22Rv1 (cell line): ENCODE results near the gene TANGO2.

Source experiments
- H3K27ac ChIP-seq: fragments of 450-650 bp; 2 replicates; pipeline ENCODE4 v1.5.1; 2017
- CTCF ChIP-seq: fragments of 450-650 bp; IDR thresholded peaks from 2 replicates; pipeline ENCODE4 v1.5.1; 2017; ENCODE audit warnings: mild to moderate bottlenecking
- ZFX ChIP-seq: fragments of 450-650 bp; IDR thresholded peaks from 2 replicates; pipeline ENCODE4 v1.6.1; 2017; ENCODE audit warnings: antibody characterized with exemption, borderline replicate concordance

TANGO2 gene

GRCh38 chr22:19998991-19999820 is 21.7 kb upstream of the TANGO2 start:
- TF ChIP-seq ZFX = no peak
- no peak overlapping the region for H3K27ac ChIP-seq

- TF ChIP-seq CTCF (no peak), ZFX (no peak)
- H3K27ac ChIP-seq = no peak overlapping the region
Observed at GRCh38 chr22:20000246-20001081, 20.4 kb upstream of the TANGO2 start.

DNA sequence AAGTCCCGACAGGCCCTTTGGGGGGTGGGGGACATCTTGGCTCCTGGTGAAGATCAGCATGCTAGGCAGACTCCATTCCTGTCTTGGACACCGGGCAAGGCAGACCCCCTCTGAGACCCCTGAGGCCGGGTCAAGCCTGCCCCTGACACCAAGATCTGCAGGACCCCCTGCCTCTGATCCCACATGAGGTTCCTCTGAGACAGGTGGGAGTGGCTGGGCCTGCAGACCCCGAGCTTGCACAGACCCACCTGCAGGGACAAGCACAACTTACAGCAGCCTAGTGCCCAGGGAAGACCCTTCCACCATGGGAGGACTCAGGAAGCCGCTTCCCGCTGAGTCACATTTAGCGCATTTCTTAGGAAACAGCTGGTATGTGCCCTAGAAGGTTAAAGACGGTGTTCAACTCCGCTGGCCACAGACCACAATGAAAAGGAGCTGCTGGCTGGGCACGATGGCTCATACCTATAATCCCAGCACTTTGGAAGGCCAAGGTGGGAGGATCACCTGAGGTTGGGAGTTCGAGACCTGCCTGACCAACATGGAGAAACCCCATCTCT is 19.8 kb upstream of the TANGO2 start:
- TF ChIP-seq CTCF (no peak), ZFX (no peak)
- H3K27ac ChIP-seq = no peak overlapping the region

- TF ChIP-seq ZFX (no peak), CTCF (no peak)
- H3K27ac ChIP-seq = no peak overlapping the region
Observed at GRCh38 chr22:20002128-20002527, 18.8 kb upstream of the TANGO2 start.

- TF ChIP-seq ZFX (no peak), CTCF (no peak)
- H3K27ac ChIP-seq = no peak overlapping the region
Observed at GRCh38 chr22:20002636-20003035, 18.3 kb upstream of the TANGO2 start.

DNA sequence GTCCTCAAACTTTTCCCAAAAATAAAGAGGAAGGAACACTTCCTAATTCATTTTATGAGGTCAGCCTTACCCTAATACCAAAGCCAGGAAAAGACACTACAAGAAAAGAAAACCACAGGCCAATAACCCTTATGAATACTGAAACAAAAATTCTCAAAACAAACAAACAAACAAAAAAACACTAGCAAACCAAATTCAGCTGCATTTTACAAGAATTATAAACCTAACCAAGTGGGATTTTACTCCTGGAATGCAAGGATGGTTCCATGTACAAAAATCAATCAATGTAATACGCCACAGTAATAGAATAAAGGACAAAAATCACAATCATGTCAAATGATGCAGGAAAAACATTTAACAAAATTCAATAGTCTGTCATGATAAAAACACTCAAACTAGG is 17.6 kb upstream of the TANGO2 start:
- no peak for TF ChIP-seq CTCF
- TF ChIP-seq ZFX = no peak
- no peak overlapping the region for H3K27ac ChIP-seq

- TF ChIP-seq ZFX (no peak), CTCF (no peak)
- no peak overlapping the region for H3K27ac ChIP-seq
Observed at GRCh38 chr22:20004464-20004863, 16.4 kb upstream of the TANGO2 start.
